NCI-H2227 (cell line): Measurements from ENCODE around the gene NREP.

Source experiments
- DNase-seq: peaks from one replicate; lab custom pipeline; 2025; ENCODE audit not compliant: unreplicated experiment; lab: John Stamatoyannopoulos, UW

NREP gene

DNA sequence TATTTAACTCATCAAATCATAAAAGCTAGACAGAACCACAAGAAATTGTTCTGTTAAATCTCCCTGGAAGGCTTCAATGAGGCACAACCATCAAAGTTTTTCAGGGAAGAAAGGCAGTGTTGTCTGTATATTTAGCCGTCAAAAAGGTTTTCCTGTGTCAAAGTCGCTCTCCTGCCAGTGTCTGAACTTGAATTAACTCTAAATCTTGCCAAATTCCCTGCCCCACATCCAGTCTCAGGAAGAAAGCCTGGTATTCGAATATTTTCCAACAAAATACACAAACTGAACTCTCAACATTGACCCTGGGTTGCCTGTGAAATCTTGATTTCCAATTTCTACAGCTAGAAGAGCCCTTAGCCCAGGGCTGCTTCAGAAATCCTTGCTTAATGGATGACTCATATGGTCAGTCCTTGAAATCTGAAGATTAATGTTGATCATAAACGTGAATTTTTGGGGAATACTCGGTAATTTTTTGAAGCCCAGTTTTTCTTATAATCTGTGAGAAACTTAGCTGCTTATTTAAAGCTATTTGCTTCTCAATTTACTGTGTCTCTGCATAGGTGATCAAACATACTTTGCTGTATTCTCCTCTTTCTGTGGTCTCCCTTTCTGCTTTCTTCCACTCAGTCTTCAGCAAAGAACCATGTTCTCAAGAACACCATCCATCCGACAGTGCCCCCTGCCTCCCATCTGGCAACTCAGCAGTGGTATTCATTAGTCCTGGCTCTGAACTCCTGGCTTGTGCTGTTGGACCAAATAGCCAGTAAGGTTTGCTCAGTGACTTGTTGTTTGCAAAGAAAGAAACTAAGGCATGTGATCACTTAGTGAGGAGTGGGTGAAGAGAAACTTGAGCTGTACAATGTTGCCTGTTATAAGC is 58.9 kb downstream of the NREP start:
- DNase-seq, result no peak

DNA sequence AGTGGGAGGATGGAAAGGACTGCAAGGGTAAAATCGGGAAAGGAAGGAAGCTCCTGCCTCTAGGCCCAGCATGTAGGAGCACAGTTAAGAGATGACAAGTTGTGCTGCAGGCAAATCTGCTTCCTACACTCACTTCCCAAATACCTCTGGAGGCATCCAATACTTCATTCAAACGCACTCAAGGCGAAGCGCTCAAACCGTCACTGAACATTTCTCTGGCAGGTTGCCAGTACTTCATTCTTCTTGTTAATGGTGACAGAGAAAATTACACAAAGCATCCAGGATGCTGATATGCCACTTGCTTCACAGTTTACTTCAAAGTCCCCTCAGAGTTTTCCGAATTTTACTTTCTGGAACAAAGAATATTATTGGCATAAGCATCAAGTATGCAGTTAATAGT is 59.8 kb downstream of the NREP start:
- peak; percentile 80 for DNase-seq

DNA sequence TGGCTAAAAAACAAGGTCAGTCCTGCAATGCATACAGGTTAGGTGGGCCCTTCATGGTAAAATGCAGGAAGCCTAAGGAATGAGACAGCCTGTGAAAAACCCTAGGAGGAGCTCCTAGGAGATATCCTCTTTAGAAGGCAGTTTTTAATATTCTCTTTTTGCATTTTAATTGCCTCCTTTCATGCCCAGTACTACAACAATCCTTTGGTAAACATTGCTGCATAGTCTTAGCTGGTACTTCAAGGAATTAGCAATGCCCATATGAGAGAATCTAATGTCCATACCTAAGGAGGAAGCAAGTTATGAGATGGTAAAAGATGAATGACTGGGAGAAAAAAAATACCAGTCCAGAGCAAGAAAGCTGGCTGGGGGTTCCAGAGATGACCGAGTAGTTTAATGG is 61.0 kb downstream of the NREP start:
- no peak for DNase-seq

DNA sequence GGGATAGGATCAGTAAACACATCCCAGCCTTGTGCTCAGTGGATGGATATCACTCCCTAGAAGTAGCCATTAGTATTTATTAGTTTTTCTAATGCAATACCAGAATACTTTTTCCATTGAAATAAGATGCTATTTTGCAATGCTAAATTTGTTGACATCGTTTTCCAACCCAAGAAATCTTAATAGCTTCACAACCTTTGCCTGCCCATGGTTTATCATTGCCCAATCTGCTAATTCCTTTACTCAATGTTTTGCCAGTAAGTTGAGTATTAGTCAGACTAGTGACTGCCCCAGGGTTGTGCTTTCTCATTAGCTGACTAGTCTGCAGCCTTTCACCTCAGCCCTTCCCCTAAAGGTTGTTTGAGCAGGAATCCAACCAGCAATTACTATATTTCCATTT is 62.9 kb downstream of the NREP start:
- DNase-seq, result no peak

GRCh38 chr5:111691914-111692313 is 65.1 kb downstream of the NREP start:
- DNase-seq, result no peak

- no peak for DNase-seq
These were observed 65.5 kb downstream of the NREP start for GRCh38 chr5:111691508-111691907.

DNA sequence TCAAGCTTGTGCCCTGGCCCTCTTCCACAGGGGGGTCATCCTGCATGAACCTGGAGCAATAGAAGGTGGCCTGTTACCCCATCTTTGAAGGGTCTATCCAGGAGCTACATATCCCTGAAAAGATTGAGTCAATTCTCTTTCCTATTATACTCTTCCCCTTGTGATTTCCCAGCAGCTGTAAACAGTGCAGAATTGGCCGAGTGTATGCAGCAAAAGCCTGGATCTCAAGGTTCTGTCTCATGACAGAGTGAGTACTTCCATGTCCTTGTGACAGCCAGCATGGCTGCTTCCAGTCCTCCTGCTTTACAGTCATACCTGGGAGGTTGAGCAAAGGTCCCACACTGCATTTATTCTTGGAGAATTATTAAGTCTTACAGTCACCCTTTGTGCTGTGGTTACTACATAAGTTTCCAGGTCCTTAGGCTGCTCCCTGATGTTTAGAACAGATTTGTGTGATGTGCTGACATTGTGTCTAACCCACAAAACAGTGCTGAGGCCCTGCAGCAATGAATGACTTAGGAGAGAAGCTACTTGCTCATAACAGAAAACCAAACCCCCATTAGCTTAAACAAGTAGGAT is 67.5 kb downstream of the NREP start:
- DNase-seq, result no peak

GRCh38 chr5:111685969-111686368 is 71.0 kb downstream of the NREP start:
- DNase-seq, result no peak

DNA sequence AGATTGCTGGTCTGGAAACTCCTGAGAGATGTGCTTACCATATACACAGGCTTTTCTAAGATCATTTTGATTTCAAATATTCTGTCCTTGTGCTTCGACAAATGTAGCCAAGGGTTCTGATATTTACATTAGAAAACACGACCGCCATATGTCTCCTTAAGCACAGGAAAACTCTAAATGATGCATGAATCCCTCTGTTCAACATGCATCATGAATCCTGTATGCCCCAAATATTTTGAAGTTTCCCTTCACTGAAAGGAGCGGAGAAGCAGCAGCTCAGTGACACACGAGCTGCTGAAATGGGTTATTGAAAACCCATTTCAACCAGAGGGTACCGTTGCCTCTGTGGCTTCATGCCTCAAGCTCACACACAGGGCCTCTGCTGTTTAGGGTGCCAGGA is 74.4 kb downstream of the NREP start:
- no peak for DNase-seq

GRCh38 chr5:111682121-111682520 is 74.9 kb downstream of the NREP start:
- DNase-seq, result no peak

GRCh38 chr5:111681414-111682120 is 75.4 kb downstream of the NREP start:
- no peak for DNase-seq

GRCh38 chr5:111680737-111681413 is 76.1 kb downstream of the NREP start:
- peak; percentile 7 for DNase-seq

- no peak for DNase-seq
These were observed 77.4 kb downstream of the NREP start for GRCh38 chr5:111679611-111680010.
